ENCODE data around the gene MAP2K4. TPM values are rescaled to one million over a fixed set of nuclear protein-coding genes. Genes with fewer than 3 reads are reported as not detected.

MAP2K4 gene
- polyA plus RNA-seq, 1 donor, result 29.0 TPM

- Histone ChIP-seq H3K4me1 (ENCODE audit: control insufficient read depth, insufficient read depth, low read length) (no peaks in the 10 kb centered on the region), H3K9me3 (ENCODE audit: control insufficient read depth, low read depth, low read length) (no peaks in the 10 kb centered on the region), H3K27ac (ENCODE audit: low read length) (no peak overlapping the region), H3K27me3 (ENCODE audit: control insufficient read depth, insufficient read depth, low read length) (no peaks in the 10 kb centered on the region), H3K4me3 (ENCODE audit: low read length) (no peak overlapping the region), H3K36me3 (ENCODE audit: control insufficient read depth, insufficient read depth, low read length) (peaks cover 6% of the 10 kb centered on the region)
- DNase-seq, result no peak
- WGBS (ENCODE audit: insufficient coverage, low lambda C conversion rate), result 100% methylated on average over 1 of the region's 1 CpG
Measured at GRCh38 chr17:12035673-12036072, 15.0 kb downstream of the MAP2K4 start.

GRCh38 chr17:12037970-12038369 is 17.3 kb downstream of the MAP2K4 start:
- Histone ChIP-seq H3K27me3 (ENCODE audit: control insufficient read depth, insufficient read depth, low read length) (no peaks in the 10 kb centered on the region), H3K4me1 (ENCODE audit: control insufficient read depth, insufficient read depth, low read length) (no peaks in the 10 kb centered on the region), H3K27ac (ENCODE audit: low read length) (no peak overlapping the region), H3K9me3 (ENCODE audit: control insufficient read depth, low read depth, low read length) (no peaks in the 10 kb centered on the region), H3K36me3 (ENCODE audit: control insufficient read depth, insufficient read depth, low read length) (peaks cover 6% of the 10 kb centered on the region), H3K4me3 (ENCODE audit: low read length) (no peak overlapping the region)
- WGBS (ENCODE audit: insufficient coverage, low lambda C conversion rate), result 91% methylated on average over 1 of the region's 2 CpGs
- no peak for DNase-seq

GRCh38 chr17:12040478-12040877 is 19.8 kb downstream of the MAP2K4 start:
- Histone ChIP-seq H3K27ac (ENCODE audit: low read length) (no peak overlapping the region), H3K36me3 (ENCODE audit: control insufficient read depth, insufficient read depth, low read length) (no peaks in the 10 kb centered on the region), H3K4me1 (ENCODE audit: control insufficient read depth, insufficient read depth, low read length) (no peaks in the 10 kb centered on the region), H3K4me3 (ENCODE audit: low read length) (no peak overlapping the region), H3K27me3 (ENCODE audit: control insufficient read depth, insufficient read depth, low read length) (no peaks in the 10 kb centered on the region), H3K9me3 (ENCODE audit: control insufficient read depth, low read depth, low read length) (no peaks in the 10 kb centered on the region)
- DNase-seq, result no peak
- WGBS (ENCODE audit: insufficient coverage, low lambda C conversion rate), result no CpG with 5 or more reads among the region's 3 CpGs

GRCh38 chr17:12041312-12041711 is 20.6 kb downstream of the MAP2K4 start:
- WGBS (ENCODE audit: insufficient coverage, low lambda C conversion rate), result no CpG with 5 or more reads among the region's 3 CpGs
- Histone ChIP-seq H3K36me3 (ENCODE audit: control insufficient read depth, insufficient read depth, low read length) (no peaks in the 10 kb centered on the region), H3K4me3 (ENCODE audit: low read length) (no peak overlapping the region), H3K9me3 (ENCODE audit: control insufficient read depth, low read depth, low read length) (no peaks in the 10 kb centered on the region), H3K27me3 (ENCODE audit: control insufficient read depth, insufficient read depth, low read length) (no peaks in the 10 kb centered on the region), H3K27ac (ENCODE audit: low read length) (no peak overlapping the region), H3K4me1 (ENCODE audit: control insufficient read depth, insufficient read depth, low read length) (no peaks in the 10 kb centered on the region)
- DNase-seq, result no peak

GRCh38 chr17:12043702-12044101 is 23.0 kb downstream of the MAP2K4 start:
- no peaks in the 10 kb centered on the region for H3K9me3 ChIP-seq (ENCODE audit: control insufficient read depth, low read depth, low read length)
- H3K4me1 ChIP-seq (ENCODE audit: control insufficient read depth, insufficient read depth, low read length), result no peaks in the 10 kb centered on the region
- H3K36me3 ChIP-seq (ENCODE audit: control insufficient read depth, insufficient read depth, low read length), result no peaks in the 10 kb centered on the region
- H3K27ac ChIP-seq (ENCODE audit: low read length), result no peak overlapping the region
- no peaks in the 10 kb centered on the region for H3K27me3 ChIP-seq (ENCODE audit: control insufficient read depth, insufficient read depth, low read length)
- DNase-seq, result peak in 1 of 2 donors; percentile 22
- no peak overlapping the region for H3K4me3 ChIP-seq (ENCODE audit: low read length)
- WGBS (ENCODE audit: insufficient coverage, low lambda C conversion rate), result no CpG with 5 or more reads among the region's 6 CpGs

- Histone ChIP-seq H3K4me1 (ENCODE audit: control insufficient read depth, insufficient read depth, low read length) (no peaks in the 10 kb centered on the region), H3K9me3 (ENCODE audit: control insufficient read depth, low read depth, low read length) (no peaks in the 10 kb centered on the region), H3K36me3 (ENCODE audit: control insufficient read depth, insufficient read depth, low read length) (no peaks in the 10 kb centered on the region), H3K27me3 (ENCODE audit: control insufficient read depth, insufficient read depth, low read length) (no peaks in the 10 kb centered on the region), H3K27ac (ENCODE audit: low read length) (no peak overlapping the region), H3K4me3 (ENCODE audit: low read length) (no peak overlapping the region)
- DNase-seq, result no peak
- WGBS (ENCODE audit: insufficient coverage, low lambda C conversion rate), result 100% methylated on average over 1 of the region's 2 CpGs
Measured at GRCh38 chr17:12046786-12047185, 26.1 kb downstream of the MAP2K4 start.

- no peak overlapping the region for H3K4me3 ChIP-seq (ENCODE audit: low read length)
- no peaks in the 10 kb centered on the region for H3K4me1 ChIP-seq (ENCODE audit: control insufficient read depth, insufficient read depth, low read length)
- no peaks in the 10 kb centered on the region for H3K27me3 ChIP-seq (ENCODE audit: control insufficient read depth, insufficient read depth, low read length)
- no peaks in the 10 kb centered on the region for H3K36me3 ChIP-seq (ENCODE audit: control insufficient read depth, insufficient read depth, low read length)
- no peak for DNase-seq
- no peak overlapping the region for H3K27ac ChIP-seq (ENCODE audit: low read length)
- WGBS (ENCODE audit: insufficient coverage, low lambda C conversion rate), result 100% methylated on average over 2 of the region's 3 CpGs
- no peaks in the 10 kb centered on the region for H3K9me3 ChIP-seq (ENCODE audit: control insufficient read depth, low read depth, low read length)
Measured at GRCh38 chr17:12047681-12048376, 27.2 kb downstream of the MAP2K4 start.

- no peak for DNase-seq
- WGBS (ENCODE audit: insufficient coverage, low lambda C conversion rate), result no CpG with 5 or more reads among the region's 7 CpGs
Measured at GRCh38 chr17:12048843-12049473, 28.3 kb downstream of the MAP2K4 start.

GRCh38 chr17:12050646-12051225 is 30.1 kb downstream of the MAP2K4 start:
- Histone ChIP-seq H3K4me1 (ENCODE audit: control insufficient read depth, insufficient read depth, low read length) (no peaks in the 10 kb centered on the region), H3K27me3 (ENCODE audit: control insufficient read depth, insufficient read depth, low read length) (no peaks in the 10 kb centered on the region), H3K36me3 (ENCODE audit: control insufficient read depth, insufficient read depth, low read length) (no peaks in the 10 kb centered on the region), H3K27ac (ENCODE audit: low read length) (no peak overlapping the region), H3K4me3 (ENCODE audit: low read length) (no peak overlapping the region), H3K9me3 (ENCODE audit: control insufficient read depth, low read depth, low read length) (no peaks in the 10 kb centered on the region)
- WGBS (ENCODE audit: insufficient coverage, low lambda C conversion rate), result no CpG with 5 or more reads among the region's 1 CpG
- DNase-seq, result no peak

More at GRCh38 chr17:12048843-12049473, 28.3 kb downstream of the MAP2K4 start:
- H3K36me3 ChIP-seq (ENCODE audit: control insufficient read depth, insufficient read depth, low read length), result no peaks in the 10 kb centered on the region
- H3K27me3 ChIP-seq (ENCODE audit: control insufficient read depth, insufficient read depth, low read length), result no peaks in the 10 kb centered on the region
- H3K4me1 ChIP-seq (ENCODE audit: control insufficient read depth, insufficient read depth, low read length), result no peaks in the 10 kb centered on the region
- H3K27ac ChIP-seq (ENCODE audit: low read length), result no peak overlapping the region
- no peaks in the 10 kb centered on the region for H3K9me3 ChIP-seq (ENCODE audit: control insufficient read depth, low read depth, low read length)
- no peak overlapping the region for H3K4me3 ChIP-seq (ENCODE audit: low read length)

GRCh38 chr17:12053552-12053951 is 32.9 kb downstream of the MAP2K4 start:
- no peaks in the 10 kb centered on the region for H3K27me3 ChIP-seq (ENCODE audit: control insufficient read depth, insufficient read depth, low read length)
- H3K27ac ChIP-seq (ENCODE audit: low read length), result no peak overlapping the region
- H3K36me3 ChIP-seq (ENCODE audit: control insufficient read depth, insufficient read depth, low read length), result no peaks in the 10 kb centered on the region
- no peak overlapping the region for H3K4me3 ChIP-seq (ENCODE audit: low read length)
- no peak for DNase-seq
- H3K4me1 ChIP-seq (ENCODE audit: control insufficient read depth, insufficient read depth, low read length), result no peaks in the 10 kb centered on the region
- WGBS (ENCODE audit: insufficient coverage, low lambda C conversion rate), result 100% methylated on average over 1 of the region's 3 CpGs
- H3K9me3 ChIP-seq (ENCODE audit: control insufficient read depth, low read depth, low read length), result no peaks in the 10 kb centered on the region

Data from large intestine (tissue), 3 donors.